HG02763 (cell line): ENCODE data around the gene IGSF3.
"Not testable (repeated sequence)": the region's sequence is repeated elsewhere in the genome, so short reads cannot be mapped to it uniquely, and the experiment has no call there.

ENCODE experiments used
- ATAC-seq: cut with Tn5 transposase; IDR thresholded peaks from one replicate; pipeline ENCODE4 v1.9.1; 2021; ENCODE audit warnings: mild to moderate bottlenecking, moderate library complexity; ENCODE audit not compliant: unreplicated experiment

Gene IGSF3

GRCh38 chr1:116664366-116664977 is 3.1 kb downstream of the IGSF3 start:
- ATAC-seq, result no peak

- no peak for ATAC-seq
Observed at GRCh38 chr1:116663821-116664220, 3.7 kb downstream of the IGSF3 start.

GRCh38 chr1:116661633-116662032 is 5.9 kb downstream of the IGSF3 start:
- ATAC-seq, result no peak

DNA sequence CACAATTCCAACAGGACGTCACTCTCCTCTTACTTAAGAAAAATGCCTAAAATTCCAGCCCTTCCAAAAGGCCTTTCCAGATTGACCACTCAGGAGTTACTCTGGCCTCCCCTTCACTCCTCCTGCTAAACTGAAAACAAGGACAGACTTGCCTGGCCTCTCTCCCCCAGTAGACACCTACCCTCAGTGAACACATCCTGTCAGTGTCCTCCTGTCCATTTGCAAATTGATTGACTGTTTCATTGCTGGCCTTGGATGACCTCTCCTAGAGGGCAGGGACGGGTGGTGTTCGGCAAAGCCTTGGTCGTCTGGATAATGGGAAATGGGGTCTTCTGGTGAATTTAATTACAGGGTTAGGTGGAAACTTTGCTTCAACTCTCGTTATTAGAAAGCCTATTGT is 8.9 kb downstream of the IGSF3 start:
- ATAC-seq, result not testable (repeated sequence)

DNA sequence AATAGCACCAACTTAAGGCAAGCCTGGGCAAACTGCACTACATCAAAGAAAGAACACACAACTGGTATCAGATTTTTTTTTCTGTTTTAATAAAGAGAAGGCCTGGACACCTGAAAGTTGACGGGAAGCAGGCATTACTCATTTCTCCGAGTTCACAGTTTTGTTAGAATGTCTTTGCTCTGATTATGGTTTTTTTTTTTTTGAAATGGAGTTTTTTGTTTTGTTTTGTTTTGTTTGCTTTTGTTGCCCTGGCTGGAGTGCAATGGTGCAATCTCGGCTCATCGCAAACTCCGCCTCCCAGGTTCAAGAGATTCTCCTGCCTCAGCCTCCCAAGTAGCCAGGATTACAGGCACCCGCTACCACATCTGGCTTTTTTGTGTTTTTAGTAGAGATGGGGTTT is 9.7 kb downstream of the IGSF3 start:
- ATAC-seq, result not testable (repeated sequence)

DNA sequence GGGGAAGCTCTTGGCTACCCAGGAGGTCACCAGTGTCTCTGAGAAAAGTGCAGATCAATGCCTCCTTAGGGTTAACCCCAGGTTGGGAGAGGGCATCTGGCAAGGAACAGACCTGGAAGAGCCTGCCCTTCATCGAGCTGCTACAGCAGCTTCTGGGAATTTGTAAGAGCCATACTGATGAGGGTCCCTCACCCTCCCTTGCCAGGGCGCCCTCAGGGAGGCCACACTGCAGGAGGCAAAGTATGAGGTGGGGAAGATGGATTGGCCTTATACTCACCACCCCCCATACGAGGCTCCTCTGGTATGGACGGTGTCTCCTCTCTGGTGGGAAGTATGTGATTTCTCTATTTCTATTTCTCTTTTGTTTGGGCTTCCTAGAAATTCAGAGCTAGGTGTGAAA is 13.2 kb downstream of the IGSF3 start:
- no peak for ATAC-seq

DNA sequence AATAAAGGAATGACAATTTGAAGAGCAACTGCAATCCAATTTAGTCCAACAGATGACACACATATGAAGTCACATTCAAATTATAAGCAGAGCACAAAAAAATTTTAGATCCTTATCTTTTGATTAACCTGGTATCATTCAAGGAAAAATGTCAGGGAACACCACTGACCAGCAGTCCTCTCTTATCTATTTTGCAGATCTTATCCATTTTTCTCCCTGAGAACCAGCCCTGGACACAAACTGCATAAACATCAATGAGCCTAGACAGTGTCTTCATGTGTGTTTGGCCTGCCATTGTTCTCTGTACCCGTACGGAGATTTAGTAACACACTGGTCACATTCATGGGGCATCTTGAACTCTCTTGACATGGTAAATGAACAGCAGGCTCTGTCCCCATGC is 14.9 kb downstream of the IGSF3 start:
- ATAC-seq, result not testable (repeated sequence)

DNA sequence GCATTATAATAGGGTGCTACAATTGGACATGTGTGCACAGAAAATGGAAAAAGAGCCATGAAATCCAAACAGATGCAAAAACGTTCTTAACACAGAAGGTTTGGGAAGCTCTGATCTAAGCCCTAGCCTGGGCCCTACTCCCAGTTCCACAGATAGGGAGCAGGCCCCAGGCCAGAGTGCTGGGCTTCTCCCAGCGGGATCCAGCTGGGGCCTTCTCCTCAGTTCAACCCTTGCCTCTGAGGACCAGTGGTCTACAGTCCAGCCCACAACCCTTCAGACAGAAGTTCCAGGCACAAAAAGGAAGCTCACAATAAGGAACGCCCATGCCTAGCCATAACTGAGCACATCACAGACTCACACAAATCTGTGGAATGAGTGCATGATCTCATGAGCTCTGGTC is 16.8 kb downstream of the IGSF3 start:
- ATAC-seq, result not testable (repeated sequence)

DNA sequence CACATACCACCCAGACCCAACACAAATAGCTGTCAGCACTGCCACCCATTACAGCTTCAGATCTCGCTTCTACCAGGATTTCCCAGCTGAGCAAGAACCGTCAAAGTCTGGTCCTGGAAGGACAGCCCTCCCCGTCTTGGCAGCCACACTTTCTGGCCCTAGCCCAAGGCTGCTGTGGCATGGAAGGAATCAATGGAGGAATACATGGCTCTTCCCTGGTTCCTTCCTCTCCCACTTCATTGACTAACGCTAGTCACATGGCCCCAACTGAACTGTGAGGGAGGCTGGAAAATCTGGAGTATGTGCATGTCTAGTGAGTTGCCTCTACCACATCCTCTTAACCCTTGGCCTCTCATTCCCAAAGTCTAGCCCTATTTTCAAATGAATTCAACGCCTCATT is 18.5 kb downstream of the IGSF3 start:
- not testable (repeated sequence) for ATAC-seq

GRCh38 chr1:116648325-116648724 is 19.2 kb downstream of the IGSF3 start:
- not testable (repeated sequence) for ATAC-seq

- ATAC-seq, result not testable (repeated sequence)
Observed at GRCh38 chr1:116647186-116647585, 20.3 kb downstream of the IGSF3 start.

DNA sequence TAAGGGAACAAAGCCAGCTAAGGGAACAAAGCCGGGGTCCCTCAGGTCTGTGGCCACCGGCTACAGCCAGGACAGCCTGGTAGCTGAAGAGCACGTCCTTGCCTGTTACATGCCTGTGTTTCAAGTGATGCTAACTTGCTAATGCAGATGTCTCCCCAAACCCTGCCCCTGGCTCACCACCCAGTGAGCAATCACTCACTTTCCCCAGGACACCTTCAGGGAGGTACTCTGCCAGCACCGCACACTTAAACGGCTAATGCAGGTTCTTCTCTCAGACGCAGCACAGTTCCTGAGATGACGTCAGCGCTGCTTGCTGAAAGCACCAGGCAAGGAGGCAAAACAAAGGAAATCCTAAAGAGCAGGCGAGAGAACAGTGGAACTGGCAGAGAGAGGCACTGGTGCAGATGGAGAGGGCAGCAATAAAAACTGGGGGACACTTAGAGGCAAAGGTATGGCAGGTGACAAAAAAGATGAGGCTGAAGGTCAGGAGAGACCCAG is 20.8 kb downstream of the IGSF3 start:
- ATAC-seq, result not testable (repeated sequence)

GRCh38 chr1:116645802-116646672 is 21.5 kb downstream of the IGSF3 start:
- ATAC-seq, result not testable (repeated sequence)

DNA sequence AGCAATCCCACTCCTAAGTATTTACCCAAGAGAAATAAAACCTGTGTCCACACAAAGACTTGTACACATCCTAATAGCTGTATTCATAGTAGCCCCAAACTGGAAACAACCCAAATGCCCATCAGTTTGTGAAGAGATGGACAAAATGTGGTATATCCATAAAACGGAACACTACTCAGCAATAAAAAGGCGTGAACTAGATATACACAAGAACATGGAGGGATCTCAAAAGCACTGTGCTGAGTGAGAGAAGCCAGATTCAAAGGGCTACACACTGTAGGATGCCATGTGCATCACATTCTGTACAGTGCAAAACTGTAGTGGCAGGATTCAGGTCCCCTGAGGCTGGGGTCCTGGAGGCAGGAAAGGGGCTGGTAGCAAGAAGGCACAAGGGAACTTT is 22.5 kb downstream of the IGSF3 start:
- not testable (repeated sequence) for ATAC-seq

GRCh38 chr1:116644096-116644495 is 23.4 kb downstream of the IGSF3 start:
- not testable (repeated sequence) for ATAC-seq

GRCh38 chr1:116643281-116643751 is 24.2 kb downstream of the IGSF3 start:
- not testable (repeated sequence) for ATAC-seq

- not testable (repeated sequence) for ATAC-seq
Observed at GRCh38 chr1:116642311-116643280, 24.9 kb downstream of the IGSF3 start.

DNA sequence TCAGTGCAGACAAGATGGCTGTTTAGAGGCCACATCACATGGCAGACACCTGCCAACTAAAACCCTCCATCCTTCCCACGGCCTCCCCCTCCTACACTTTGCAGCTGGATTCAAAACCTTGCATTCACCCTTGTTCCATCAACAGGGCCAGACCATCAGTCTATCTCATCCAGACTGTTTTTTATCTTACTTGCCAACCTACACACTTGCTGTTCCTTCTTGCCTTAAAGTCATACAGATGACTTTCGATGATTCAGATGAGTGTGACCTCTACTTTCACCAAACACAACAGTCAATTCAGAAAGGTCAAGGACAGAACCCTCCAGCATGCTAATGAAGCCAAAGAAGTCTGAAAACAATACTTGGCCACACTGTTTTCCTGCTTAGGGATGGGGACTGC is 29.9 kb downstream of the IGSF3 start:
- ATAC-seq, result not testable (repeated sequence)

DNA sequence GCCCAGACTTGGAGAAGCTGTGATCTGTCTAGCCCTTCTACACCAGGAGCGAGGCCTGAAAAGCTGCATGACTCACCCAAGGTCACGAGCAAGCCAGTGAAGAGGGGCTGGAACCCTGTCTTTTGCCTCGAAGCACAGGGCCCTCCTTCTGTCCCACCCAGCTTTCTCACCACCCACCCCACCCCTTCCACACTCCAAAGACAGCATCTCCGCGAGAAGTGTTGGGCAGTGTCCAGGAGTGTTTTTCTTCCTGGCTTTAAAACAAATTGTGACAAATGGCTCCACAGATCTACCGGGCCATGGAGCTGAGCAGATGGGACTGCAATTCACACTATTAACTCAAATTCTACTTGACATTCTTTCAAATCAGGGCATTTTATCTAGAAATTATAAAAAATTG is 30.9 kb downstream of the IGSF3 start:
- ATAC-seq, result not testable (repeated sequence)

- ATAC-seq, result not testable (repeated sequence)
Observed at GRCh38 chr1:116634386-116634785, 33.1 kb downstream of the IGSF3 start.
